ENCODE data around the gene NR2F1.
A peak's percentile ranks its signal among the peaks of the same experiment; 100 is the strongest.

Gene NR2F1

DNA sequence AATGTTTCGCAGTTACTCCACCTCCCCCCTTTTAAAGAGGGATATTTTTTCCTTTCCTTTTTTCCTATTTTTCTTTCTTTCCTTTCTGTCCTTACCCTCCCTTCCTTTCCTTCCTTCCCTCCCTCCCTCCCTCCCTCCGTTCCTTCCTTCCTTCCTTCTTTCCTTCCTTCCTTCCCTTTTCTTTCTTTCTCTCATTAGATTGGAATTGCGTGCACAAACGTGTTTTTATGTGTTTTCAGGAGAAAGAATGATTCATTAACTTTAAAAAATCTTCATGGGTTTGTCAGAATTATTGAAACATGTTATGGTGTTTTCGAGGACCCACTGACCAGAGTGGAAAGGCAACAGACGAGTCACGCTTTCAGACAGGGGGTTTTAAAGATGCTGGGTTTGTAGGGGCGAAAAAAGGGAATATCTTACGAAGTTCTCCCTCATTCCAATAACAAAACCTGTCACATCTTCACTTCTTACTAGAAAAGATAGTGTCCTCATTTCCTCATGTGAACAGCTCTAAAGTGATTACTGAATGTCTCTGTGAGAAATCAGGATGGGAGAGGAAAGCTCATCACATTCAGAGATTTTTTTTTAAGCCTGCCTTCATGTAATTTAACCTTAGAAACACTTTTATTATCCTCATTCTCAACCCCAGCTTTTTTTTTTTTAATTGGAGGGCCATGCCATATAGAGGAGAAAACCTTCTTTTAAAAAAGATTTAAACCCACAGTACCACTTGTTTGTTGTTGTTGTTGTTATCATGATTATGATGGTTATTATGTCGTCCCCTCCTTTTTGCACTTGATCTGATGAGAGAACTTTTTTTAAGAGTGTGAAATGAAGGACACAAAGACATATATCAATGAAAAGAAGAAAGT, 21.9 kb downstream of the NR2F1 start:
- DNase-seq, result no peak

DNA sequence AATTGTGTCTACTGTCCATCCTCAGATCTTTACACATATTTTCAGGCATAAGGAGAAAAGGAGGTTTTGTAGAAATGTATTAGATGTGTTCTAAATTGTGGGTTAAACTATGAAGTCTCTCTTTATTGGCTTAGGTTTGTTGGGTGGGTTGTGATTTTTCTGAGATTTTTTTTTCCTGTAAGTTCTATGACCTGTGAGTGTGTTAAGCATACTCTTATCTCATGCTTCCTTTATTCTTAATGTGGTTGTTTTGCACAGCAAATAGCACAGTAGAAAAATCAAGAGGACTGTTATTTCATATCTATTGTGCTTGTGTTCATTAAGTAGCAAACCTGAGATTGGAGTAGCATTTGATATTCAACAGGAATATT, 23.3 kb downstream of the NR2F1 start:
- DNase-seq, result no peak

DNA sequence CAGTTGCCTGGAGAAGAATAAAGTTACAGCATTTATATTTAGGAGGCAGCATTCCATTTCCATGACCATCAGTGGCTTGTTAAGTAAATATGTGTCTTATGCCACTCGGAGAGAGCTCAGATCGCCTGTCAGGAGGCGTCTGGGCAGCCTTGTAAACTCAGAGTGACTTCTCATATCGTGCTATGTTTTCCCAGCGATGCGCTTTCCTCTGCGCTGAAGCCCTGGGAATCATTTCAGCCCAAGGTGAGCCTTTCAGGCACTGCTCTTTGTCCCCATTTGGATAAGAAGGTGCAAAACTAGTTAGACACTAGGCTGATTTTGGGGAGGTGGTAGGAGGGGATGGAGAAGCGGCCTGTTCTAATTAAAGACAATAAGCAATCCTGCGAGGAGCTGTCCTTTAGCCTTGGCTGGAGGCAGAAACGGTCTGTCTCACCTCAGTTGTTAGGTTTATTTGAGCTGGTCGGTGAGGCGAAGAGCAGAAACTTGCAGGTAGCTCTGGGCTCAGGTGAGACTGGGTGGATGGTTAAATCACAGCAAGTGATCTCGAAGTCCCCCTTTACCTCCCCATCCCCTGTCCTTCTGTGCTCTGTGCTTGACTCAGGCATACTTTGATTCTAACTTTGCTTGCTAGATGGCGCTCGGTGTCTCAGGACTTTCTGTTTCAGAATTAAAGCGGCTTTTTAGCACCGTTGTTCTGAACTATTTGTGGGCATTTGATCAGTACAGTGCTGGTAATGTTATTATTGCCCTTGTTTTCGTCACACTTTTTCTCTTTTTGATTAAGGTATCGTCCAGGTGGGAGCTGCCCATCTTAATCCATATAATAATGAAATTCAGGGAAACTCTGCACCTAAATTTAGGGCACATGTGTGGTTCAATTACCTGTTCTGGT, 24.6 kb downstream of the NR2F1 start:
- no peak for DNase-seq

DNA sequence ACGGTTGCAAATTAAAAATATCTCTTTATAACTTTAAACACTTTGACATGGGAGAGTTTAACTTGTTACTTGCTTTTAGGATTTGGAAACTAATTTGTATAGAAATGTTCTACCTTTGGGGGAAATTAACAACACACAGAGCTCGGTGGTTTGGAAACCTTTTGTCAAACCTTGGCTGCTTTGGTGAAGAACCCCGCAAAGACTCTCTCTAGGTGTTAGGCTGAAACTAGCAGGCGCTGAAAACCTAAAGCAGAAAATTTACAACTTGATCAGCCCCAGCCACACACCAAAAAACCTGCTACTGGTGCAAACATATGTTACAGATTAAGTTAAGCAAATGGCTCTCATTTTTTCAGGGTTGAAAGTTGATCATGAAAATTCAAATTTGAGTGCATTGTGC, 25.8 kb downstream of the NR2F1 start:
- no peak for DNase-seq

DNA sequence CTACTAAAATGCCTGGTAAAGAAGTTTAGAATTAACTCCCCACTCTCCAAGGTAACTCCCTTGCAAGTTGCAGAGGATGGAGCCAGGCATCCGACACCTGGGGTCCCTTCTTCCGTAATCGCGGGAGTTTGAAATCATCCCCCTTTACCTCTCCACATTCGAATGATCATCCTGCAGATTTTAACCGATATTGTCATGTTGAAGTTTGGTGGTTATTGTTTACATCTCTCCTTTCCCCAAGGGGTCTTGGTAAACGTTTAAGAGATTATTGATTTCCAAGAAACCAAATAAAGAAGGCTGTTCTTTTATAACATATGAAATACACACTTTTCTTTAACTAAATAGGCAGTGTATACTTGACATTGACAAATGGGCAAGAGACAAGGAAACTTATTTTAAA, 26.7 kb downstream of the NR2F1 start:
- no peak for DNase-seq

DNA sequence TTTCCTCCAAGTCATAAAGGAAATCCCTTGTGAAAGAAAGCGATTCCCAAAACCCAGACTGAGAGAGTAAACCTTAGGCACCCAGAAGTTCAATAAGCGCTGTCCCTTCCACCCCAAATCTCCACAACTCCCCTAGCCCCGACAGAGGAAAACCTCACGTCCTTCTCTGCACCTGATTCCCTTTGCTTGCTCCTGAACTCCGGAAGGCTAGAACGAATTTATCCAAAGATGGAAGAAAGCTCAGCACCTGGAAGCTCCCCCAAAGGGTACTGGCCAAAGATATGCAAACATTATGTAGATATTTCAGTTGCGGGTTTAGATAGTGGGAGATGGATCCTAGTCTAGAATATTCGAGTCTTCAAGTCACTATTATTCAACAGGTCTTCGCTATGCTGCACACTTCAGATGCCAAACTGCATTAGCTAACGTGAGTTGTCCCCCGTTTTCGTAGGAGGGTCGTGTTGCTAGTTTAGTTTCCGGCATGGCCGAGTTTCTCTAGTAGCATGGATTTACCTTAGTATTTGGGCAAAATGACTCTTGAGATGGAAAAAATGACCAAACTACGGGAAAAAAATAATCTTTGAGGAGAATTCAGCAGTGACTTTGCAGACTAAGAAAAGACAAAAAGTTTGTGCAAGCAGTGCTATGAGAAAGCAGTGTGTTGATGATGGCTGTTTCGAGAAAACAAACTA, 27.7 kb downstream of the NR2F1 start:
- DNase-seq, result no peak

DNA sequence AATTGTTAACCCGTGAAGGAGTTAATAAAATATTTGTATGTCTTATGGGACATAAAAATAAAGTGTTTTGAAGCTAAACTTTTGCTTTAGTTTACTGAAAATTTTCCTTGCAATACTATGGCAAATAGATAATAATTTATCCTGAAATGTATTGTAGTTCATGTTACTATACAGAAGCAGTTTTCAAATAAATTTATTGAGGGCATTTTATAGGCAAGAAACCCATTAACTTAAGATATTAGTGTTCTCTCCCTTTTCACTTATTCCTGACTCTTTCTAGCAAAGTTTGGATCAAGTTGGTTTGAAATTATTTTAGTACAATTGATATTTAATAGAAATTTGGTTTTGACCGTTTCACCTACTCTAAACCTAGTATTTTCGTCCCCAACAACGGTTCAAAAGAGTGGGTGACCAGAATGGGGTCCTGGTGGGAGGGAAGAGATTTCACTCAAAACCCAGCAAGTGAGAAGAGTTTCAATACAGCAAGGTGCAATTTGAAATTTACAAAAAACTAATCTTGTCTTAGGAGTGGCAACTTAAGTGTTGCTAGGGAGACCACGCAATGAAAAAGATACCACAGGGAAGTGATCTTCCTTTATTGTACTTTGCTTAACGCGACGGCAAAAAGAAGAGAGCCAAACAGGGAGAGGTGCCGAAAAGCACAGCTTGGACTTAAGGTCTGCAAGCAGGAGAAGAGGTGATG, 28.4 kb downstream of the NR2F1 start:
- DNase-seq, result no peak

DNA sequence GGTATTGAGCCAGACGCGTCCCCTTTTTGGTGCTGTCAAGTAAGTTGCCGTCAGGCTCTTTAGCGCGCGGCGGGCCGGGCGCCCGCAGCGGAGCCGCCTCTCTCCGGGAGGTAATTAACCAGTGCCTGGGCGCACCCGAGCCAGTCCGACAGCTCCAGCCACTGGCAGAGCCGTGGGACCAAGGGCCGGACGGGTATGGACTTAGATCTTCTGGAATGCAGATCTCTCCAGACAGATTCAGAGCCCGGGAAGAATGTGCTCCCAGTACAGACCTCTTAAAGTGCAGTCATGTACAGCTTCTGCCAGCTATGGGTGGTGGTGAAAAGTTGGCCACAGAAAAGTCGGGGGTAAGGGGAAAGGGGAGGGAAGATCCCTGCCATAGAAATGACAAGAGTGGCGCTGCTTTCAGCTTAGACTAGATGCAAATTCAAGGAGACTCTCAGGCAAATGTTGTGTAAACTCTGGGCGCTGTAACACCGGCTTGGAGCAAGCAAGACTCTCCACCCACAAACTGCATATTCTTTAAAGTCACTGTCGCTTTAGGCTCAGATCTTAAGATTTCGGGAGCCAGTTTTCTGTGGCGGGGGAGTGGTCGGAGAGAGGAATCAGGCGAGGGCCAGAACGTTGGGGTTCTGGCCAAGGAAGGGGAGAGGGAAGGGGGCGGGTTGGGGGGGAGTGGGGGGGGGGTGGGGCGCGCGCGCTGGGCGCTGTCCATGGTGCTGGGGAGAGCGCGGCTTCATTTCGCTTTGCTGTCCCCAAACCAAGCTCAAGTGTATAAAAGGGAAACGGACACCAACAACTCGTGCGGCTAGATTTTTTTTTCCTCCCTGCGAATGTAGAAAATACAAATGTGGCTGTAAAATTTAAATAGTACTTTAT, 29.2 kb downstream of the NR2F1 start:
- no peak for DNase-seq

DNA sequence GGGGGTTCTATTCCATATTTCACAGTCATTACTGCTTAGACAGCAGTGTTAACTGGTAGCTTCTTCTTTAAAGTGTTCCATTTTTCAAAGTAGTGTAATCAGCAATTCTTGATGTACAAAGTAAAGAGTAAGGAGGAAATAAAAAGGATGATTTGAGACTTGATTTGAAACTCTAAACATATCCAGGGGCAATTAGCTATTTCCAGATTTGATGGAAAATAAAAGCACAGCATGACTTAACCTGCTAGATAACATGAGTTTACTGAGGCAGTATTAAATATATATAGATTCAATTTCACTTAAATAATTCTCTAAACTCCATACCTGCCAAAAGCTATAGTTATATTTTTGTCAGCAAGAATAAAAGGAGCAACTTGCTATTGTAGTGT, 29.8 kb downstream of the NR2F1 start:
- DNase-seq, result no peak

DNA sequence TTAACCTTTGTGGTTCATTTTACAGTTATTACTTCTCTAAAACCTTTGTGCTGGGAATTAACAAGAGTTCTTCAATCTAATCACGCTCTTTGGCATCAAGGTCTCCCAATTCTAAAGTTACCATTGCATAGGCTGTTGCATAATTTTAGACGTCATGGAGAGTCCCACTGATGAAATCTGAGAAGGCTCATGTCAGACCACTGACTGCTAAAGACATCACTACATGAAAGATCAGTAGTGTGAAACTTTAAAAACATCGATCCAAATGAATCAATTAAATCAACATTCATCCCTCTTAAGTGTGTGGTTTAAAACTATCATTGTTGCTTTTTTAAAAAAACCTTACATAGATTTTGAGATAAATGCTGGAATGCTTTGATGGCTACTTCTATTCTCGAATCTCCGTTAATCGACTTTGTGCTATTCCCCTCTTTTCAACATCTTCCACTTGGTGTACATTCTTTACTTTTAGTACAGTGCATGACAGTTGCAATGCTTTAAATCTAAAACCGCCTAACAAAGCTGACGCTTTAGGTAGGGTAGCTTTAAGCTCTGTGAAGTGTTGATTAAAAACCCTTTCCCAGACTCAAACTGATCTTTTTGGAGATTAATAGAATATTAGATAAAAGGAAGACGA, 33.6 kb downstream of the NR2F1 start:
- DNase-seq, result no peak

DNA sequence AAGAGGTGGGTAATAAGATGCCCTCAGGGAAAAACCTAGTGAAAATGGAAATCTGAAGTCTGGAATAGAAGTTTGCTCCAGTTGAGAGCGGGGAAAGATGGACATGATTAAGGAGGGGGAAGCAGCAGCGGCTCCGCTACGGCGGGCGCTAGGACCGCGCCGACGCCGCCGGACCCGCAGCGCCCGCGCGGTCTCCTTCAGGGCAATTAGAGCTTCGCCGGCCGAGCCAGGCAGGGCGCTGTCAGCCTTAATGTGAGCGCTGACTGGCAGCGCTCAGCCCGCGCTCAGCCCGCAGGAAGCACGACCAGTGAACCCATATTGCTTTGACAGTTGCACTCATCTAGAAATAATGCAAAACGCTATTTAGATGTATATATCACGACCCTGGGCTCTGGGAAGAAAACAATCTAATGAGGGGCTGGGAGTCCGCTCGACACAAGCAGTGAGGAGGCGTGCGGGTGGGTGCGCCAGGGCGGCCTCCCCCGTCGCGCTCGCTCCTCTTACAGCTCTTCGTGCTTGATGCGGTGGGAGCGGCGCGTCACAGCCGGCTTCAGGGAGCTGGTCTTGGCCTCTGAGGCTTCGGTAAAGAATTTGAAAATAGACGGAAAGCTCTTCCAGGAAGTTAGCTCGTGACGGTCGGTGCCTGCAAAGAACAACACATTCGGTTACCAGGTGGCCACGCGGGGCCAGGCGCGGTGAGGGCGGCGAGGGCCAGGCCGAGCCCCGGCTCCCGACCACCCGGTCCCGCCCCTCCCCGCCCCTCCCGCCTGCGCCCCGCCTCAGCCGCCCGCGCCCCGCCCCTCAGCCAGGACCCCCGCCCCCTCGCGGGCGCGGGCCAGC, 37.7 kb downstream of the NR2F1 start:
- peak; percentile 17 for DNase-seq

DNA sequence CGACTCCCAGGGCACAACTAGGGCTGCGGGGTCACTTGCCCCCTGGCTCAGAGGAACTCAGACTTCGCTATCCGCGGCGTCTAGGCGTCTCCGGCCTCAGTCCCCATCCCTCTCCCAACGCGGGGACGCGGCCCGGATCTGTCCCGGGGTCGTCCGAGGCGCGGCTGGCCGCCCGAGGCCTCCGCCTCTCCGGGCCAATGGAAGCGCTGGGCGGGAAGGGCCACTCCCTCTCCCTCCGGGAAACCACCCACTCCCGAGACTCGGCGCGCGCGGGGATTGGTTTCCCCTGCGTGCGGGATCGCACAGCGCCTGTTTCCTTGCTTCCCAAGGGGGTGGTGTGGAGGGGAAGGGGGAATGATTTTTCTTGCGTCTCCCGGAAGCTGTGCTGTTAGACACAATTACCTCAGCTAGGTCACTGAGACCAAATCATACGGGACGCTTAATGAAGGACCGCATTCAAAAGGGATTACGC, 38.3 kb downstream of the NR2F1 start:
- DNase-seq, result no peak

DNA sequence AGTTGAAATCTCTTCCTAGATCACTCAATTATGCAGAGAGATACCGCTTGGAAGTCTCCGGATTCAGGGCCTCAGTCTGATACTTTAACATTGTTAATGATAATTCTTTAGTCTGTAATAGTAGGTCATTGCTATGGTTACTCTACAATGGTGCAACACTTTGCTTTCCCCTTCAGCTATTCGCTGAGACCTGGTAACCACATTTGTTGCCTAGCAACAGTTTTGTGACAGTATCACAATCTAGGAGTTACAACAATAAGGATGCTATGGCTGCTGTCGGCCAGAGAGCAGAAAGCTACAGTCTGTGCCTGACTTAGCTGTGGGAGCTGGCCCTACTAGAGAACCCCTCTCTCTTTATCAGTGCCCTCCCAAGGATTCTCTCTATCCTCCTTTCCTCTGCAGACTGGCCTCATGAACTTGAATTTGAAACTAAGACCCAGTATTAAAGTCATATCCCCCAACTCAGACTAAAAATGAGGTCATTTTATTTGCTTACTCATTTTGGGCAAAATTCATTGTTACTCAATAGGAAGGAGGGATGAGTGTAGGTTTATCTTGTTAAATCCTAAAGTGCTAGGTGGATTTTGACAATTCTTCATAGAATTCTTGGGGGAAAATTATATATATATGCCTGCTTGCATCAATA, 39.3 kb downstream of the NR2F1 start:
- DNase-seq, result no peak

DNA sequence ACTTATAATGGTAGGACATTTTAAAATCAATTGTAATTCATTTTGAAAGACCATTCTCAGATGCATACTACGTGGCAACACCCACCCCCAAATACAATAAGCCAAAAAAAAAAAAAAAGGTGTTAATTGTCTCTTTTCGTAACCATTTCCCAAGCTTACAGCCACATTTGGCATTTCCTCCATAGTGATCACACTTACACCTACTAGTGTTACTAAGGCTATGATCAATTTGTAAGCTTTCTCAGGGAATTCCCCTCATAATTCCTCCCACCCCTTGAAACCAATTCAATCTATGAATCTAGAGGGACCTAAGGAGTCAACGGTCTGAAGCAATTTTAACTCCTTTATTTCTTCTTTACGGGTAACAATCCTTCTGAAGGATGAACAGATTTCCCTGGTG, 40.1 kb downstream of the NR2F1 start:
- no peak for DNase-seq

DNA sequence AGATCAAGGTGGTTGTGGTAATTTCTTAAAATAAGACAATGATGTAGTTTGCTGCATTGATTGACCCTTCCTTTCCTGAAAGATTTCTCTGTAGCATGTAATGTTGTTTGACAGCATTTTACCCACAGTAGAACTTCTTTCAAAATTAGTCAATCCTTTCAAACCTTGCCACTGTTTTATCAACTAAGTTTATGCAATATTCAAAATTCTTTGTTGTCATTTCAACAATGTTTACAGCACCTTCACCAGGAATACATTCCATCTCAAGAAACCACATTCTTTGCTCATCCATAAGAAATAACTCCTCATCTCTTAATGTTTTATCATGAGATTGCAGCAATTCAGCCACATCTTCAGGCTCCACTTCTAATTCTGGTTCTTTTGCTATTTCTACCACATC, 43.8 kb downstream of the NR2F1 start:
- DNase-seq, result no peak

DNA sequence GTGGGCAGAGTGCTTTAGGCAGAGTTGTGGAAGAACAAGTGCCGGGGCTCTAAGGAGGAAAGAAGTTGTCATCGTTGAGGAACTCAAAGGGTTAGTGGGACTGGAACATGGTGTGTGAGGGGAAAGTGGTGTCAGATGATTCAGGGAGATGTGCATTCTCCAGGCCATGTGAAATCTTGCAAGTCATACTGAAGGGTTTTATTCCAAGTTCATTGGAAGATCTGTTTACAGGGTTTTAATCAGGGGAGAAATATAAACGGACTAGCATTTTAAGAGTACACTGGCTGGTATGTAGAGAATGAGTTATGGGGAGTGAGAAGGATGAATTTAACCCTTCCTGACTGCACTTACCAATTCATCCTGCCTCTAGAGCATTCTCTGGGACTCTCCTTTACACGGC, 49.3 kb downstream of the NR2F1 start:
- DNase-seq, result no peak

DNA sequence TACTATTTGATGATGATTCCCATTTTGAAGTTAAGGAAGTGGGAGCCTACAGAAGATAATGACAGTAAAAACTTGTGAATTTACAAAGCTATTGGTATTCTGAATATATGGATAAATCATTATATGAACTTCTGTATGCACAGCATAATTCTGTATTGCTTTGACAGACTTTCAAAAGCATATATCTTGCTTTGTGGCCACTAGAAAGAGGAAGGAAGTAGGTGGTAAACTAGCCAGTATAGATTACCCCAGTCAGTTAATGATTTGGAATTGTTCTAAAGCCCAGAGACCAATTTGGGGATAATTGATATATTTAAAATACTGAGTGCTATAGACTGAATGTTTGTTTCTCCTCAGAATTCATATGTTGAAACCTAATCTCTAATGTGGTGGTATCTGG, 53.0 kb downstream of the NR2F1 start:
- no peak for DNase-seq

DNA sequence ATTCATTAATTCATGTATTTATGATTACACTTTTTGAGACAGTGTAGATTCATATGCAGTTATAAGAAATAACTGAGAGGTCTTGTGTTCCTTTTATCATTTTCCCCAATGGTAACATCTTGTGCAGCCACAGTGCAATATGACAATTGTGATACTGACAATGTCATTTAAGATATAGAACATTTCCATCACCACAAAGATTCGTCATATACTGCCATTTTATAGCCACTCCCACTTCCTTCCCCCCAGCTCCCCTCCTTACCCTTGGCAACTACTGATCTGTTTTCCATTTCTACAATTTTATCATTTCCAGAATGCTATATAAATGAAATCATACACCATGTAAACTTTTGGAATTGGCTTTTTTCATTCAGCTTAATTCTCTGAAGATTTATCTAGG, 53.8 kb downstream of the NR2F1 start:
- DNase-seq, result no peak

DNA sequence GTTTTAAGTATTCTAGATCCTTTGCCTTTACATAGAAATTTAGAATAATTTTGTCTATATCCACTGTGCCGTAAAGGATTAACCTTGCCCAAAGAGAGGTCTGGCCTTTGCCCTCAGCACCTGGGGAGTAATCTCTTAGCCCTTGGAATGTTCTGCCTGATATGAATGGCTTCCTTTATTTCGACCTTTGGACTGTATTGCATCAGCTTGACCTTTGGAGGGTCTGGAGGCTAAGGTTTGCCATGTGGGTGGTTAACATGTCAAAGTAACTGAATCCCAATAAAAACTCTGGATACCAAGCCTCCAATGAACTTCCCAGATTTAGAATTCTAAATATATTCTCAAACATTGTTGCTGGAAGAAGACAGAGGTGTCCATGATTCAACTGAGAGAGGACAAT, 54.7 kb downstream of the NR2F1 start:
- no peak for DNase-seq

DNA sequence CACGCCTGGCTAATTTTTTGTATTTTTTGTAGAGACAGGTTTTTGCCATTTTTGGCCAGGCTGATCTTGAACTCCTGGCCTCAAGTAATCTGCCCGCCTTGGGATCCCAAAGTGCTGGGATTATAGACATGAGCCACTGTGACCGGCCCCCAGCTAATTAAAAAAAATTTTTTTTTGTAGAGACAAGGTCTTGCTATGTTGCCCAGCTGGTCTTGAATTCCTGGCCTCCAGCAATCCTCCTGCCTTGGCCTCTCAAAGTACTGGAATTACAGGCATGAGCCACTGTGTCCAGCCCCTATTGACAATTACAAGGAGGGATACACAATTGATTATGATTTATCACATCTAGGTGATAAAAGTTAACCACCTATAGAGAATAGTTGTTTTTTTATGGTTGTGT, 59.5 kb downstream of the NR2F1 start:
- no peak for DNase-seq

Data from effector CD8-positive, alpha-beta T cell (primary cell).